NCI-H146 treated with DMSO at 0.1 percent for 48 hours (cell line): ENCODE results near the gene STRIT1.
"Not testable (repeated sequence)": the region's sequence is repeated elsewhere in the genome, so short reads cannot be mapped to it uniquely, and the experiment has no call there.

Experiments
- DNase-seq: peaks from one replicate; lab custom pipeline; 2025; ENCODE audit not compliant: unreplicated experiment; lab: John Stamatoyannopoulos, UW

STRIT1 gene

DNA sequence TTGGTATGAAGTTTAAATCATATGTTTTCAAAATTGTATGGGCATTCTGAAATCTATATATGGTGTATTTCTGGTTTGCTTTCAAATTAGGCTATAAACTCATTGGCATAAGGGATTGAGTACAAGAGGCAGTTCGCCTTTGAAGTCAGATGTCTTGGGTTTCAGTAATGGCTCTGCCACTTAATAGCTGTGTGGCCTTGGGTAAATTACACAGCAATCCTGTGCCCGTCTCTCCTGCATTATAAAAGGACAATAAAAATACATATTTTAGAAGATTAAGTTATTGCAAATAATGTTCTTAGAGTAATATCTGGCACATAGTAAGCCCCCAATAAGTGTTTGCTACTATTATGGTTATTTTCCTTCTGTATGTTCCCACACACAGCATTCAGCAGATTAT lies 20.4 kb upstream of the STRIT1 start:
- DNase-seq = no peak

DNA sequence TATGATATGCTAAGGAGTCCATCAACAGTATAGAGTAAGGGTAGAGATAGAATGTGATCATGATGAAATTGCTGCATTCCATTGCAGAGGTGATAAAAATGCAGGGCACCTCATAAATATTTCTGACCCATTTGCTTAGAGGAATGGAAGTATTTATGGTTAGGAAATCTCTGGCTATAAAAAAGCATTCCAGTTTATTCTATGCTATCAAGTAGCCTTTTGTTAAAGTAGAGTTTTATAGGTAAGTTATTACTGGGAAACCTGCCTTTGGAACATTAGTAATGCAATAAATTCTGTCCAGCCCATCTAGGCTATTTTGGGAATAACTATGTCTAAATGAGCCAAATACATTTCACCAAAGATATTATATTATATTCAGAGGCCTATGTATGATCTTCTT lies 19.8 kb upstream of the STRIT1 start:
- no peak for DNase-seq

DNA sequence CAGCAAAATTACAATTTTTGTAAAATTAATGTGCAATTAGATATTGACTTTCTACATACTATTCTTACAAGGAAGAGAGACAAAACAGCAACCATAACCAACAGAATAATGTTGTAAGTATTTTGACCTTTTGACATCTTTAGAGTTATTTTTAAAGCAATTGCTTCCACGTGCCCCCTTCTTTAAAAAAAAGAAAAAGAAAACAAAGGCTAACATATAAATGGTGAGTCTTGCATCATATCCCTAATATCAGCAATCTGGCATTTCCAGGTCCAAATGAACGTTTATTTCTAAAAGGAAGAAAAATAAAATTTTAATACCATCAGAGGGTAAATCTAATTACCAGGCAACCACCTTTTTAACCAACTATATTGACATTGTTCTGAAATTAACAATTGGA lies 19.3 kb upstream of the STRIT1 start:
- DNase-seq = no peak

DNA sequence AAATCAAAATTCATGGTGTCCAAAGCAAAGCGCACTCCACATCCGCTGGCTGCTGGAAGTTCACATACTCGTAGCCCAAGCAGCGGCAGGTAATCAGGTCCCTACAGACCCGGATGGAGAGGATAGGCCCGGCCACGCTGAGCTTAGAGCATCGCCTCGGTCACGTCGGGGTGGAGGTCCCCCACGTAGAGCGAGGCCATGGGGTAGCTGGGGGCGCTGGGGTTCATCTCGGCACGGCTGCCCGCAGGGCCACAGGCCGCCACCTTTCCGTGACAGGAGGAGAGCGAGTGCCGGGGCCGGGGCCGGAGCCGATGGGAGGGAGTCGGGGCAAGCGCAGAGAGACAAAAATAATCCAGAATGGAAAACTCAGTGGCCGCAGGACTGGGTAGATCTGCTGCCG lies 16.1 kb upstream of the STRIT1 start:
- no peak for DNase-seq

DNA sequence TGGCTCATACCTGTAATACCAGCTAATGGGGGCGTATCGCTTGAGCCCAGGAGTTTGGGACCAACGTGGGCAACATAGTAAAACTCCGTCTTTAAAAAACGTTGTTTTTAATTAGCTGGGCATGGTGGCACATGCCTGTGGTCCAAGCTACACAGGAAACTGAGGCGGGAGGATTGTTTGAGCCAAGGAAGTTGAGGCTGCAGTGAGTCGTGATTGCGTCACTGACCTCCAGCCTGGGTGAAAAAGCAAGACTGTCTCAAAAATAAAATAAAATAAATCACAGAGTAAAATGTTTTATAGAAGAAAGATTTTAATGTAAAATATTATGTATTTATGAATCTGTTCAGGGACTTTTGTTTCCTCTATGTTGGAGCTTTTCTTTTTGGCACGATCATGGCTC lies 15.3 kb upstream of the STRIT1 start:
- DNase-seq = no peak

DNA sequence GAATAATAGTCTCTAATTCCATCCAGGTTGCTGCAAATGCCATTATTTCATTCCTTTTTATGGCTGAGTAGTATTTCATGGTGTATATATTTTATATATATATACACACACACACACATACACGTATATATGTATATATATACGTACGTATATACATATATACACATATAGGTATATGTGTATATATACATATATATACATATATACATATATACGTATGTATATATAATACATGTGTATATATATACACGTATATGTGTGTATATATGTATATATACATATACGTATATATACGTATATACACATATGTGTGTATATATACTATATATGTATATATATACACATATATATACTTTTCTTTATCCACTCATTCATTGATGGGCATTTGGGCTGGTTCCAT lies 13.7 kb upstream of the STRIT1 start:
- no peak for DNase-seq

DNA sequence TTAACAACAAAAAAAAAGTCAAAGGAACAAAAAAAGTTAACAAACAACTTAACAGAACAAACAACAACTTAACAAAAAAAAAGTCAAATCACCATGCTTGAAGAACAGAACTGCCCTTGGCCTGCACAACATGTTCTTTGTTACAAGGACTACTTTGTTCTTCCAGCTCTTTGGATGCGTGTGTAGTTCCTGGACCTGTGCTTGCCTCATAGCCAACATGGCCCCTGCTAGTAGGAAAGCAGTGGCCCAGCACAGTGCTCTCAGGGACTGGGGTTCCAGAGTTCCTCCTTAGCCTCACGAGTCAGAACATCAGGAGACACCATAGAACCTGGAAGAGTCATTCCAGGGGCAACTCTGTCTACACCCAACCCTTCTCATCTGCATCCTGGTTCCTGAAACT lies 10.9 kb upstream of the STRIT1 start:
- no peak for DNase-seq

DNA sequence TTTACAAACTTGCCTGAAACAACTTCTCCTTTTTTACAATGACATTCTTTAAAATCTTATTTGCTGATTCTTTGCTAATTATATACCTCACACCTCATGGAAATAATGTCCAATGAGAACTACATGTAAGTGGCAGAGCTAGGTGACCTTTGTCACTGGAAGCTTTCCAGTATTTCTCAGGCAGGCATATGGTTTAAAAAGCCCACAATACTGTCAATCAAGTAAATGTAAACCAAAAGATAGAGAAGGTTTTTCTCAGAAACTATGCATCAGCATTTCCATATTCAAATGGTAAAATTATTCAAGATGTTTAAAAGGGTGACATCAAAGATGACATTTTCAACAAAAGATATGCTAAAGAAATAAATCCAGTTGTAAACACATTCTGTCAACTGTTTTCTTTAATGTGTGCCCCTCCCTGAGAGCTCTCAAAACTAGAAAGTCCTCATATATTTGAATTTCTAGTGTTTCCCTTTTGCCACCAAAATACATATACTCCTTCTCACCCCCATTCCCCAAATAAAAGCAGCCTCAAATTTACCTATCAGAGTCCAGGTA lies 10.1 kb upstream of the STRIT1 start:
- DNase-seq = no peak

DNA sequence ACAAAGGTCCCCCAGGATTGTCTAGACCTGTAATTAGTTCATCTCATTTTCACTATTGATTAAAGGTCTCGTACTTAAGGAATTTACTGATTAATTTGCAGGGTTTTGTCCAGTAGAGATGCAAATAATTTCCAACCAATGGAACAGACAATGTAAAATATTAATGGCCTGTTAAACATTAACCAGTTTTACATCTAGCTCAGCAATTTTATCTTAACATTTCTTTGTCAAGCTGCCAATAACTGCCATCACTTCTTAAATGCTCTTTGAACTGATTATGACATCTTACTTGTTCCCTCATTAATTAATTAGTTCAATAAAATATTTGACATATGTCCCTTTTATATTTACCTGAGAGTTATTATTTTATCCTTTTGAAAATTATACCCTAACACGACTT lies 9.4 kb upstream of the STRIT1 start:
- DNase-seq = no peak

DNA sequence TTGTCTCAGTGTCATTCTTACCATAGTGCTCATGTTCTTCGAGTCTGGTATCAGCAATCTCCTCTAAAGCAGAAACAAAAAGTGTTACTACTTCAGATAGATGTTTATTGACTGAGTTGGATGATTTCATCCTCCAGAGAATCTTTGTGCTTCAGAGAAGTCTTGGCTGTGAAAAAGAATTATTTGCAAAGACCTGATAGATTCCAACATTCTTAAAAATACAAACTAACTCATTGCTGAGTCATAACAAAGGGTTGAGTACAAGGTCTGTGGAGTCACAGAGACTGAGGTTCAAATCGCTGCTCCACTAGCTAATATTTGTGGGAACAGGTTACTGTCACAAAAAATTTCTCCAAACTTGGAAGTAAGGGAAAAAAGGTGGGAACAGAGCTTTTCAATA lies 9.0 kb upstream of the STRIT1 start:
- no peak for DNase-seq

DNA sequence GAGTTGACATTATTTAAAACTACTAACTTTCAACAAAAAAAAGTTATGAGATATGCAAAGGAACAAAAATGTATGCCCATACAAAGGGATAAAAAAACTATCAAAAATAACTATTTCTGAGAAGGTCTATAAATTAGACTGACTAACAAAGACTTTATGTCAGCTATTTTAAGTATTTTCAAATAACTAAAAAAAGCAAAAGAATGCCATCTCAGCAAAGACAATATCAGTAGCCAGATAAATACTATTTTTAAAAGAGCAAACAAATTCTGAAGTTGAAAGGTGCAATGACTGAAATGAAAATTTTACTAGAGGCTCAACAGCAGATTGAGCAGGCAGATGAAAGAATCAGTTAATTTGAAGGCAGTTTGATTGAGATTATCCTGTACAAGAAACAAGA lies 3.6 kb upstream of the STRIT1 start:
- DNase-seq = no peak

DNA sequence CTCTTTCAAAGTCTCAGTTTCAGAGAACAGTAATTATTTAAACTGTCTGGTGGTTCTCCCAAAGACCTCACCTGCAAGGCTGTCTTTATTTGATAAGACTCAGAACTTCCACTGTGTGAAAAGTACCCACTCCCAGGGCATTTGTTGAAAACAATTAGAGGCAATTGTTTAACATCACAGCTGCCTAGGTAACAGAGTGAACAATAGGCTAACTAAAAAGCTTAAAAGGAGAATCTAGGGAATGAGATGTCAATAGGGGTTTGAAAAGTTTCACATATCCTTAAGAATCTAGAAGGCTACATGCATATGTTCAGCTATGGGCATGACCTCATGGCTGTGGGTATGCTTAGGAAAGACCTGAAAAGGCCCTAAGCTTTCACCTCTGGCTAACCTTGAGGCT lies 2.9 kb upstream of the STRIT1 start:
- no peak for DNase-seq

DNA sequence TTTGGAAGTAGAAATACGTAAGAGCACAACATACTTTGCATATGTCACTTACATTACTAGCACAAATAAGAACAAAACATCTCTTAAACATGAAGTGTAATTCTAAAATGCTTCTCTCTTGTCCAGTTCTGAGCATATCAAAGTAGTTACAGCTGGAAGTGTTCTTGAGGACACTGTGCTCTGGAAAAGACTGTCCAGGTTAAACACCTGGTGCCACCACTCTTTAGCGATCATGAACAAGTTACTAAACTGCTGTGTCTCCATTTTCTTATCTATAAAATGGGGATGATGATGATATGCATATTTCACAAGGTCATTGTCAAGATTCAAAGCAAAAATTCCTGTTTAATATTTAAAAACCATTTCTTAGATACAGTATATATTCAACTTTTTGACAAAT lies 790 bp downstream of the STRIT1 start:
- DNase-seq = no peak

DNA sequence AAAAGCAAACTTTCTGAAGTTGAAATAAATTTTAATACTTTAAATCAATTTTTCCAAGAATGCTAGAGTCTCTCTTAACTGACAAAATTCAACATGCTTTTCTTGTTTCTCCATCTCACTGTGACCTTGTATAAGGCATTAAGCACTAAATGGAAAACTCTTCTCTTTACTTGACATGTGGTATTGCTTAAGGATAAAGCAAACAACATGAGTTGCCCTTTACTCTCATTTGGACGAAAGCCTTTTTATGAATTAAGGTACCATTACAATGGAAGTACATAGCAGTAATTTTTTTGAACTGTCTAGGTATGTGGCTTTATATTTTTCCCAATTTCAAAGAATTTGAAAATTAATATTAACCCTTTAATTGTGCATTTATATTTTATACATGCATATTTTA lies 1.4 kb downstream of the STRIT1 start:
- no peak for DNase-seq

DNA sequence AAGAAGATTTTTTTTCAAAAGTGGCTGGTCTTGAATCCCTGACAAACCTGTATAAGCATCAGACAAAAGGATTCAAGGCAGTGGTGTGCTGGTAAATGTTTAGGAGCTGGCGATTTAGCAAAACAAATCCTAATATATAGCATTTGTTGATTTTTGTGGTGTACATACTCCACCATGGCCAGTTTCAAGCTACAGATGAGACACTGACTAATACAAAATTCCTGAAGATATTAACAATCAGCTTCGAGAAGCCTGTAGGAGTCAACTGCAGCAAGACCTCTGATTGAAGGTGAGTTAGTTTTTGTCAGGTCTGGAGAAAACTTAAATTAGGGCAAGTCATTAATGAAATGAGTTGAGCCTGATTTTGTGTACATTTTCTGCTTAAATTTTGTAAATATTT lies 6.7 kb downstream of the STRIT1 start:
- no peak for DNase-seq

DNA sequence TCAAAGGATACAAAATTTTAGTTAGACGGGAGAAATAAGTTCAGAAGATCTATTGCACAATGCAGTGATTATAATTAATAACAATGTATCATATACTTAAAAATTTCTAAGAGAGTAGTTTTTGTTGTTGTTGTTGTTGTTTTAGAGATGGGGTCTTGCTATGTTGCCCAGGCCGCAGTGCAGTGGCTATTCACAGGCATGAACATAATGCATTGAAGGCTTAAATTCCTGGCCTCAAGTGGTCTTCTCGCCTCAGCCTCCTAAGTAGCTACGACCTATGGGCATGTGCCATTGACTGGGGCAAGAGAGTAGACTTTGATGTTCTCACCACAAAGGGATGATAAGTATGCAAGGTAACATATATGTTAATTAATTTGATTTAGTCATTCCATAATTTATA lies 7.5 kb downstream of the STRIT1 start:
- DNase-seq = no peak

DNA sequence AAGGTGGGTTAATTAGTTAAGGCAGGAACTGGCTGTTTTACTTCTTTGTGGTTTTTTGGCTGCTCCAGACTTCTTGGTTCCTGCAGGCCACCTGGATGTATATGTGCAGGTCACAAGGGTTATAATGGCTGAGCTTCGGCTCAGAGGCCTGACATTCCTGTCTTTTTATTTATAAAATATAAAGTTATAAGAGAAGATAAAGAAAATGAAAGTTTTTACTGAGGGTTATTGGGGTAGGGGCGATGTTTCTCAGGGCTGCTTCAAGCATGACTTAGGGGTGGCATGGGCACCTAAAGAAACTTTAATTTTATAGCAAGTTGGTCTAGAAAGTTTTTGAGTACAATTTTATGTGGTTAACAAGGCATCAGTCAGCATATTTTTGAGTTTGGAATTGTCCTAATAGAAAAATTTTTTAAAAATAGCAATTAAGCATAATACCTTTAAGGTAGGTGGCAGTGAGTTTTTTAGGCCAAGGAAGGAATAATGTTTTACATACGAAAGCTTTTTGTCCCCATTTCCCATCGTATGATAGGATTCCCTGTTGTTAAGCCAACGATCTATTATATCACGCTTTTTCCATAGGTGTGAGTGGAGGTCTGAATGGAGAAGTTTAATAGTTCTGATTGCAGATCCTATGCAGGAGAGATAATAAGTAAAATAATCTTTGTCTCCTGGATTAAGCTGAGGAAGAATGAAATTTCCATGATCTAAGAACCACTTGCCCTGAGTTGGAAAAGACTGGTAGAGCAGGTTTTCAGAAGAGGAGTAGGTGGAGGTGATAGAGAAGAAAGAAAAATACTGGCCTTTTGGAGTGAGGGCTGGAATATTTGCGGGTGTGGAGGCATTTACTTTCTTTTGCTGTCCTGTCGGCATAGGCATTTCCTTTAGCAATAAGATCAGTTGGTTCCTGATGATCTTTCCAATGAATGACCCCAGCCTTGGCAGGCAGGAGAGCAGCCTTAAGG lies 10.1 kb downstream of the STRIT1 start:
- DNase-seq = no peak

DNA sequence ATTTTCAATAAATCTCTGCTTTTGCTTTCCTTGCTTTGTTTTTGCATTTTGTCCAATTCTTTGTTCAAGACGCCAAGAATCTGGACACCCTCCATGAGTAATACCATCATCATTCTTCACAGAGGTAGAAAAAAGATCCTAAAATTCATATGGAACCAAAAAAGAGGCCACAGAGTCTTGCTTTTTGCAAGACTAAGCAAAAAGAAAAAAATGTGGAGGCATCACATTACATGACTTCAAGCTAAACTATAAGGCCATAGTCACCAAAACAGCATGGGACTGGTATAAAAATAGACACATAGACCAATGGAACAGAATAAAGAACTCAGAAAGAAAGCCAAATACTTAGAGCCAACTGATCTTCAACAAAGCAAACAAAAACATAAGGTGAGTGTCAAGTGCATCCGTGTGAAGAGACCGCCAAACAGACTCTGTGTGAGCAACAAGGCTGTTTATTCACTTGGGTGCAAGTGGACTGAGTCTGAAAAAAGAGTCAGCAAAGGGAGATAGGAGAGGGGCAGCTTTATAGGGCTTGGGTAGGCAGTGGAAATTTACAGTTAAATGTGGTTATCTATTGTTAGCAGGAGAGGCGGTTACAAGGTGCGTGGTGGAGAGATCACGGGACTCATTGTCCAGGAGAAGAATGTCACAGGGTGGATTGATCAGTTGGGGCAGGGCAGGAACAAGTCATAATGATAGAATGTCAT lies 10.9 kb downstream of the STRIT1 start:
- no peak for DNase-seq

DNA sequence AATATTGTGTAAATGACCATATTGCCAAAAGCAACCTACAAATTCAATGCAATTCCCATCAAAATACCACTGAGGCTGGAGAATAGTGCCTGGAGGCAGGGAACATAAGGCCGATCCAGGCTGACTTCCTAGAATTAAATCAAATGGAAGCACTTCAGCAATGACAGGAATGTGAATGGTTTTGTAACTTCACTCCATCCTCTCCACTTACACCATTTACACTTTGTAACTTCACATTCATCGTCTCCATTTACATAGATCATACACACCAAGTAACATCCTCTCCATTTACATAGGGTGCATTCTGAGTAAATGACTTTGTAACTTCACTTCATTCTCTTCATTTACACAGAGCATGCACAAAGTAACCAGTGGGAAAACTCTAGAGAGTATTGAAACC lies 11.6 kb downstream of the STRIT1 start:
- DNase-seq = no peak

DNA sequence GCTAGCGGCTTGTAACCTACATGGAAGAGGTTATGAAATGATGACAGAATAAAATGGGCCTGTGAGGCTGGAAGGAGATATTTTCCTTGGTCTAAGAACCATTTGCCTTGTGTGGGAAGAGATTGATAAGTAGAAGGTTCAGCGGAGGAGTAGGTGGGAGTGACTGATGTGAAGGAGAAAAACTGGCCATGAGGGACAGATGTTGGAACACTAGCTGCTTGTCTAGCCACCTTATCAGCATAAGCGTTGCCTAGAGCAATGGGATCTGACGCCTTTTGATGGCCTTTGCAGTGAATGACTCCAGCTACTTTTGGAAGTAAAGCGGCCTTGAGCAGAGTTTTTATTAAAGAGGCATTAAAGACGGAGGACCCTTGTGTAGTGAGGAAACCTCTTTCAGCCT lies 17.4 kb downstream of the STRIT1 start:
- not testable (repeated sequence) for DNase-seq

DNA sequence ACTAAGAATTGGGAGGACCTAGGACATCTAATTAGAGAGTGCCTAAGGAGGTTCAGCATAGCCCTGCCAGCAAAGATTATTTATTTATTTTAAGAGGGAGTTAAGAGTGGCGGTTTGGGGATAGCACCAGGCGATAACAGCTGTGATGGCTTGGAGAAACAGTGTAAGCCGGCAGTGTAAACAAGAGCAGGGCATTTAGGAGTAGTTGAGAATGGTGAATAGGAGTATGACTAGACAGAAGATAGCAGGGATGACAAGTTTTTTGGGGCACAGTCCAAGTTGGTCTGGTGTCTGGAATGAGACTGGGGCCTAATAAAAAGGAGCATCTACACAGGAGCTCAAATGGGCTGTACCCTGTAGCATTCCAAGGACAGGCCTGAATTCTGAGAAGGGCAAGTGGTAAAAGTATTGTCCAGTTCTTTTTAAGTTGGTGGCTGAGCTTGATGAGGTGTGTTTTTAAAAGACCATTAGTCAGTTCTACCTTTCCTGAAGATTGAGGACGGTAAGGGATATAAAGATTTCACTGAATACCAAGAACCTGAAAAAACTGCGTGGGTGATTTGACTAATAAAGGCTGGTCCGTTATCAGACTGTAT lies 18.2 kb downstream of the STRIT1 start:
- not testable (repeated sequence) for DNase-seq

DNA sequence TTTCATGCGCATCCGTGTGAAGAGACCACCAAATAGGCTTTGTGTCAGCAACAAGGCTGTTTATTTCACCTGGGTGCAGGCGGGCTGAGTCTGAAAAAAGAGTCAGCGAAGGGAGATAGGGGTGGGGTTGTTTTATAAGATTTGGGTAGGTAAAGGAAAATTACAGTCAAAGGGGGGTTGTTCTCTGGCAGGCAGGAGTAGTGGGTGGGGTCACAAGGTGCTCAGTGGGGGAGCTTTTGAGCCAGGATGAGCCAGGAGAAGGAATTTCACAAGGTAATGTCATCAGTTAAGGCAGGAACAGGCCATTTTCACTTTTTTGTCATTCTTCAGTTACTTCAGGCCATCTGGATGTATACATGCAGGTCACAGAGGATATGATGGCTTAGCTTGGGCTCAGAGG lies 19.0 kb downstream of the STRIT1 start:
- not testable (repeated sequence) for DNase-seq
